GM23338 (cell line): ENCODE data around the gene LAMA1.

ENCODE experiments used
- EZH2 ChIP-seq: fragments of 200-600 bp; sonication (generic); IDR thresholded peaks from one replicate; pipeline ENCODE4 v1.8.0; 2017; ENCODE audit warnings: antibody characterized with exemption, mild to moderate bottlenecking, low read depth; ENCODE audit not compliant: unreplicated experiment
- POLR2AphosphoS5 ChIP-seq: IDR thresholded peaks from 2 replicates; pipeline ENCODE4 v1.6.1; 2016; ENCODE audit warnings: antibody characterized with exemption, low read depth

DNA sequence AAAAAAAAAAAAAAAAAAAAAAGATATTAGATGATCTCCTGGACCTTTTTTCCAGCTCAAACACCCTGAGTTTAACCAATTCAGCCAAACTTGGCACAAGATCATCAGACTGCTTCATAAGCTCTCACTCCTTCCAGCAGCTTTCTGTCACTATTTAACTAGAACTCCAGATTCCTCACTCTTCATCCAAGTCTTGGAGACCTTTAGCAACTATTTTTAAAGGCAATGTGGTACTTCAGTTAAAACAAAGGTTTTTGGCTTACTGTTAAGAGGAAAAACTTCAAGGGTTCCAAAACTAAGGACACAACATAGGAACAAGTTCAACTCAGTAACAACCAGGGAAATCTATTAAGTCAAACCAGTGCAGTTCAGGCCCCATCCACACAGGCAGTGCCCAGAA is 23.2 kb downstream of the LAMA1 start:
- TF ChIP-seq POLR2AphosphoS5 (no peak), EZH2 (no peak)
